ENCODE results near the gene ZEB2. TPM values are rescaled to one million over a fixed set of nuclear protein-coding genes. Genes with fewer than 3 reads are reported as not detected.

The ZEB2 gene
- total and polyA plus RNA-seq, 2 donors (not counting 3 experiments of a cell fraction or from before 2014, with no cell fraction given) = 17.9 to 49.6 TPM

DNA sequence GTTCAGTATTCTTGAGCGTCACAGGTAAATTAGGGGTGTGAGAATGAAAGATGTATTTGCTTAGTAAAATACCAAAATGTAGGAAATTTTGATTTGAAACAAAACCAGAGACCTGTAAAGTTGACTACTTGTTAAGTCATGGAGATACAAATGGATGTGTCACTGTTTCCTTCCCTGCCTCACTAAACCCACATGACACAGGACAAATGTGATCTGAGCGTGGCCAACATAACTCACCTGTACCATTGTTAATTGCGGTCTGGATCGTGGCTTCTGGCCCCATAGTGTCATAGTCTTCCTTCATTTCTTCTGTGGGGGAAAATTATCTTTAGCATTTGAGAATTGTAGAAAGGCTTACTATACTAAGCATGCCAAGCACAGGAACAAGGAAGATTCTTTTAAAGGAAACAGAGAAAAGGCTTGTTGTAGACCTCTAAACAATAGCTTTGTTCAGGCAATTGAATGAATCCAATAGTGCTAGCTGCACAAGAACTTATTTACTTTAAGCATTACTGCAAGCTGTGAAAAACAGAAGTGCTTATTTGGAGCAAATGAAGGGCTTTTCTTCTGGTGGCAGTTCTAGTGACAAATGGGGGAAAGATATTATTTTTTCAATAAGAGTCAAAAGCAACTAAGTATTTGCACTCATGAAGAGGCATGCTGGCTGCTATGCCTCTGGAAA, 95.2 kb downstream of the ZEB2 start:
- no peak overlapping the region for H2AFZ ChIP-seq (ENCODE audit: low read depth, low read length)
- H3K9me1 ChIP-seq (replicated peaks; ENCODE audit: control insufficient read depth, extremely low read depth, insufficient read depth, low read length) = no peaks in the 10 kb centered on the region
- BruUV-seq (replicated peaks) = no TSS peak
- no peak for TF ChIP-seq EZH2 (IDR thresholded peaks at IDR 0.05; ENCODE audit: borderline replicate concordance, low read depth, low read length, severe bottlenecking)
- no peak for TF ChIP-seq JUN (IDR thresholded peaks at IDR 0.05; ENCODE audit: borderline replicate concordance, insufficient read depth, insufficient read length, low read depth)
- no peak for TF ChIP-seq GATA2 (IDR thresholded peaks at IDR 0.05; ENCODE audit: insufficient read depth, insufficient read length, low read depth, low read length)
- TF ChIP-seq MYC (IDR thresholded peaks at IDR 0.05; ENCODE audit: low read depth, low read length) = no peak
- no peak for TF ChIP-seq FOS (IDR thresholded peaks at IDR 0.05; ENCODE audit: borderline replicate concordance, insufficient read depth, low read length)
- TF ChIP-seq, protein P1, sequence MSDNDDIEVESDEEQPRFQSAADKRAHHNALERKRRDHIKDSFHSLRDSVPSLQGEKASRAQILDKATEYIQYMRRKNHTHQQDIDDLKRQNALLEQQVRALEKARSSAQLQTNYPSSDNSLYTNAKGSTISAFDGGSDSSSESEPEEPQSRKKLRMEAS (IDR thresholded peaks at IDR 0.05; ENCODE audit: insufficient read depth, insufficient read length) = no peak
- TF ChIP-seq POLR2AphosphoS5 (IDR thresholded peaks at IDR 0.05; ENCODE audit: insufficient read depth, low read depth, low read length) = no peak
- TF ChIP-seq POLR2A (IDR thresholded peaks at IDR 0.05; ENCODE audit: low read depth, low read length) = no peak
- TF ChIP-seq, protein P2, sequence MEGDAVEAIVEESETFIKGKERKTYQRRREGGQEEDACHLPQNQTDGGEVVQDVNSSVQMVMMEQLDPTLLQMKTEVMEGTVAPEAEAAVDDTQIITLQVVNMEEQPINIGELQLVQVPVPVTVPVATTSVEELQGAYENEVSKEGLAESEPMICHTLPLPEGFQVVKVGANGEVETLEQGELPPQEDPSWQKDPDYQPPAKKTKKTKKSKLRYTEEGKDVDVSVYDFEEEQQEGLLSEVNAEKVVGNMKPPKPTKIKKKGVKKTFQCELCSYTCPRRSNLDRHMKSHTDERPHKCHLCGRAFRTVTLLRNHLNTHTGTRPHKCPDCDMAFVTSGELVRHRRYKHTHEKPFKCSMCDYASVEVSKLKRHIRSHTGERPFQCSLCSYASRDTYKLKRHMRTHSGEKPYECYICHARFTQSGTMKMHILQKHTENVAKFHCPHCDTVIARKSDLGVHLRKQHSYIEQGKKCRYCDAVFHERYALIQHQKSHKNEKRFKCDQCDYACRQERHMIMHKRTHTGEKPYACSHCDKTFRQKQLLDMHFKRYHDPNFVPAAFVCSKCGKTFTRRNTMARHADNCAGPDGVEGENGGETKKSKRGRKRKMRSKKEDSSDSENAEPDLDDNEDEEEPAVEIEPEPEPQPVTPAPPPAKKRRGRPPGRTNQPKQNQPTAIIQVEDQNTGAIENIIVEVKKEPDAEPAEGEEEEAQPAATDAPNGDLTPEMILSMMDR (IDR thresholded peaks at IDR 0.05; ENCODE audit: extremely low read depth in 1 of 2, insufficient read depth in 1 of 2, low read depth in 1 of 2, low read length in 2 of 2) = no peak
- no peaks in the 10 kb centered on the region for H4K20me1 ChIP-seq (replicated peaks; ENCODE audit: control insufficient read depth, extremely low read depth, insufficient read depth, low read length)
- FAIRE-seq (no peak), DNase-seq (ENCODE audit: low read depth, low spot score) (no peak)
- peaks cover 4 to 5% of the 10 kb centered on the region in 2 experiments for H3K36me3 ChIP-seq (ENCODE audit: control insufficient read depth in 2 of 2, extremely low read depth in 1 of 2, insufficient read depth in 2 of 2, low read length in 2 of 2)
- ChIA-PET CTCF (no interaction called here), POLR2A (no interaction called here)
- H3K9ac ChIP-seq (replicated peaks; ENCODE audit: extremely low read depth, insufficient read depth, low read length) = no peak overlapping the region
- intact Hi-C loops (cut with micrococcal nuclease) = loop anchor here (5.0 kb wide), 1 partner anchor 1328 kb away; no protein-coding TSS in a partner anchor
- H3K4me2 ChIP-seq (ENCODE audit: insufficient read depth, low read length) = no peak overlapping the region
- dilution Hi-C loops (cut with MboI; ENCODE audit: extremely low pct_ligation_motif_present, low sequenced_read_pairs) = no loop called here
- H3K4me1 ChIP-seq (ENCODE audit: control insufficient read depth, extremely low read depth, insufficient read depth, low read length) = peaks cover 16% of the 10 kb centered on the region
- H3K9me3 ChIP-seq (replicated peaks; ENCODE audit: control insufficient read depth, insufficient read depth, low read length) = no peaks in the 10 kb centered on the region
- no peak overlapping the region for H3K4me3 ChIP-seq (replicated peaks in 1 of 3; ENCODE audit: insufficient read depth in 1 of 3, low read depth in 1 of 3, low read length in 3 of 3)
- H3K27ac ChIP-seq (ENCODE audit: insufficient read depth, low read depth, low read length) = no peak overlapping the region
- no peaks in the 10 kb centered on the region for H3K27me3 ChIP-seq (ENCODE audit: control insufficient read depth in 2 of 2, insufficient read depth in 2 of 2, low read length in 2 of 2)
- no peaks in the 10 kb centered on the region for H3K79me2 ChIP-seq (ENCODE audit: control insufficient read depth, insufficient read depth, low read length)

Data from endothelial cell of umbilical vein (primary cell).